ENCODE results near the gene AQP1.

AQP1 gene

DNA sequence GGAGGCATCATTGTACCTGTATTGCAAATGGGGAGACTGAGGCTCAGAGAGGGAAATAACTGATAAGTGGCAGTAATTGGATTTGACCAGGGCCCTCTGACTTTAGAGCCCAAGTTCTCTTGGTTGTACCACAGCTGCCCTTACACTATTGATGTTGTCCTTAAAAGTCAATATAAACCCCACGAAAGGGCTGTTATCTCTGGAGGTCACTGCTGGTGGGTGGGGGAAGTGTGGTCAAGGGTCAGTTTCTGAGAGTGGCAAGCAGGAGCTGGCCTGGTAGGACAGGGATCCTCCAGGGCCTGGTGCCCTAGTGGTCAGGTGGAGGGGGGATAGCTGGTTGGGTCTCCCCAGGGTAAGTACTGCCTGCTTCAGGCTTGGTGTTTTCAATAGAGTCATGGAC lies 44.2 kb upstream of the AQP1 start:
- no peak overlapping the region for H3K4me3 ChIP-seq (ENCODE audit: low read length)
- DNase-seq (ENCODE audit: low read depth), result no peak
- TF ChIP-seq CTCF (conservative IDR thresholded peaks at IDR 0.05; ENCODE audit: low read depth, low read length), result no peak

GRCh38 chr7:30869794-30870611 lies 41.6 kb upstream of the AQP1 start:
- DNase-seq (ENCODE audit: low read depth), result no peak
- no peak for TF ChIP-seq CTCF (conservative IDR thresholded peaks at IDR 0.05; ENCODE audit: low read depth, low read length)
- no peak overlapping the region for H3K4me3 ChIP-seq (ENCODE audit: low read length)

- H3K4me3 ChIP-seq (ENCODE audit: low read length), result no peak overlapping the region
Measured at GRCh38 chr7:30870821-30871518, 40.7 kb upstream of the AQP1 start.

GRCh38 chr7:30871655-30872054 lies 40.0 kb upstream of the AQP1 start:
- TF ChIP-seq CTCF (conservative IDR thresholded peaks at IDR 0.05; ENCODE audit: low read depth, low read length), result no peak
- DNase-seq (ENCODE audit: low read depth), result no peak
- H3K4me3 ChIP-seq (ENCODE audit: low read length), result no peak overlapping the region

More at GRCh38 chr7:30870821-30871518, 40.7 kb upstream of the AQP1 start:
- no peak for DNase-seq (ENCODE audit: low read depth)
- no peak for TF ChIP-seq CTCF (conservative IDR thresholded peaks at IDR 0.05; ENCODE audit: low read depth, low read length)

DNA sequence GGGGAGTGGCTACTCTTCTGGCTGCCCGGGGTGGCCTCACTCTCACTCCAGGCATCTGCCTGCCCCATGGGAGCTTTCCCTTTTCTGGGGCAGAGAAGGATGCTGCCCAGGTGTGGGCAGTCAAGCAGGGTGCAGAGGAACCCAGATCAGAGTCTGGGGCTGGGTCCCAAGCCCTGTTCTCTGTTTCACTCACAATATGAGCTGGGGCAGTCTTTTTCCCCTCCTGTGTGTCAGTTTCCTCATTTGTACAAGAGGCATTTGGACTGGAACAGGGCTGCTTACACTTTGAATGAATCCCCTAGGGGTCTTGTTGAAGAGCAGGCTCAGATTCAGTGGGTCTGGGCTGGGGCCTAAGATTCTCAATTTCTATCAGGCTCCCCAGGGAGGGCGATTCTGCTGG lies 38.4 kb upstream of the AQP1 start:
- H3K4me3 ChIP-seq (ENCODE audit: low read length), result no peak overlapping the region
- TF ChIP-seq CTCF (conservative IDR thresholded peaks at IDR 0.05; ENCODE audit: low read depth, low read length), result no peak
- DNase-seq (ENCODE audit: low read depth), result no peak

- DNase-seq (ENCODE audit: low read depth), result no peak
- TF ChIP-seq CTCF (conservative IDR thresholded peaks at IDR 0.05; ENCODE audit: low read depth, low read length), result no peak
- no peak overlapping the region for H3K4me3 ChIP-seq (ENCODE audit: low read length)
Measured at GRCh38 chr7:30873656-30874055, 38.0 kb upstream of the AQP1 start.

All from retinal pigment epithelial cell (primary cell).